HG02798 (cell line): ENCODE measurements around the gene HASPIN.

ENCODE experiments used
- ATAC-seq: cut with Tn5 transposase; IDR thresholded peaks from one replicate; pipeline ENCODE4 v1.9.1; 2021; ENCODE audit warnings: mild to moderate bottlenecking; ENCODE audit not compliant: unreplicated experiment, poor library complexity

HASPIN gene

GRCh38 chr17:3761918-3762380 lies 38.2 kb downstream of the HASPIN start:
- no peak for ATAC-seq

GRCh38 chr17:3762922-3763776 lies 39.4 kb downstream of the HASPIN start:
- peak; percentile 70 for ATAC-seq

- ATAC-seq: no peak
These were observed 40.1 kb downstream of the HASPIN start for GRCh38 chr17:3763777-3764170.

GRCh38 chr17:3765981-3766380 lies 42.3 kb downstream of the HASPIN start:
- ATAC-seq: no peak

GRCh38 chr17:3766779-3767178 lies 43.1 kb downstream of the HASPIN start:
- ATAC-seq: no peak

GRCh38 chr17:3768341-3768740 lies 44.6 kb downstream of the HASPIN start:
- ATAC-seq: no peak

GRCh38 chr17:3768769-3769168 lies 45.1 kb downstream of the HASPIN start:
- ATAC-seq: no peak

- no peak for ATAC-seq
These were observed 46.8 kb downstream of the HASPIN start for GRCh38 chr17:3770466-3770865.

GRCh38 chr17:3771140-3771539 lies 47.4 kb downstream of the HASPIN start:
- no peak for ATAC-seq

GRCh38 chr17:3772764-3773163 lies 49.1 kb downstream of the HASPIN start:
- ATAC-seq: no peak

- no peak for ATAC-seq
These were observed 49.8 kb downstream of the HASPIN start for GRCh38 chr17:3773511-3773910.

GRCh38 chr17:3773966-3774365 lies 50.3 kb downstream of the HASPIN start:
- no peak for ATAC-seq
